ENCODE data around the gene TEK.

DNA sequence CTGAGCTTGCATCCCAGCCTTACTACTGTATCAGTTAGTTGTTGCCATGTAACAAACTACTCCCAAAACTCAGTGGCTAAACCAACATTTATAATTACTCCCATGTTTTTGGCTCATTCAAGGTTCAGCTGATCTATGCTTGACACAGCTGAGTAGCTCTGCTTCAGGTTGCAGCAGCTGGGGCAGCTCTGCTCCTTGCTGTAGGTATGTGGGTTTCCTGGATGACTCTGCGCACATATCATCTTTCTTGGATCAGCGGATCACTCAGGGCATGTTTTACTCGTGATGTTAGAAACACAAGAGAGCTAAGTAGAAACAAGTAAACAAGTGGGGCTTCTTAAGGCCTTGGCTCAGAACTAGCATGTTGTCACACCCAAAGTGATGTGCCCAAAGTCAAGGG is 15.1 kb downstream of the TEK start:
- TF ChIP-seq CTCF (IDR thresholded peaks at IDR 0.05) (no peak), EP300 (IDR thresholded peaks at IDR 0.05) (no peak), POLR2A (IDR thresholded peaks at IDR 0.05) (no peak)

Data from tibial nerve (tissue), 4 donors.